GM21515 (cell line): ENCODE results near the gene IGLL1.
"Not testable (repeated sequence)": the region's sequence is repeated elsewhere in the genome, so short reads cannot be mapped to it uniquely, and the experiment has no call there.

Experiments used
- ATAC-seq: cut with Tn5 transposase; IDR thresholded peaks from one replicate; pipeline ENCODE4 v1.9.1; 2021; ENCODE audit not compliant: unreplicated experiment

Gene IGLL1

GRCh38 chr22:23542933-23543332 is 37.2 kb downstream of the IGLL1 start:
- ATAC-seq: no peak

GRCh38 chr22:23542391-23542790 is 37.7 kb downstream of the IGLL1 start:
- ATAC-seq: not testable (repeated sequence)

DNA sequence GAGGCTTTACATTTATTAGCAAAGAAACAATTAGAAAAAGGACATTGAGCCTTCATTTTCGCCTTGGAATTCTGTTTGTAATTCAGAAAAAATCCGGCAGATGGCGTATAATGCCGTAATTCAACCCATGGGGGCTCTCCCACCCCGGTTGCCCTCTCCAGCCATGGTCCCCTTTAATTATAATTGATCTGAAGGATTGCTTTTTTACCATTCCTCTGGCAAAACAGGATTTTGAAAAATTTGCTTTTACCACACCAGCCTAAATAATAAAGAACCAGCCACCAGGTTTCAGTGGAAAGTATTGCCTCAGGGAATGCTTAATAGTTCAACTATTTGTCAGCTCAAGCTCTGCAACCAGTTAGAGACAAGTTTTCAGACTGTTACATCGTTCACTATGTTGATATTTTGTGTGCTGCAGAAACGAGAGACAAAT is 38.2 kb downstream of the IGLL1 start:
- not testable (repeated sequence) for ATAC-seq

GRCh38 chr22:23540837-23541236 is 39.3 kb downstream of the IGLL1 start:
- ATAC-seq: not testable (repeated sequence)

- ATAC-seq: not testable (repeated sequence)
Measured at GRCh38 chr22:23539839-23540198, 40.3 kb downstream of the IGLL1 start.

- ATAC-seq: peak; percentile 72
Measured at GRCh38 chr22:23539135-23539838, 40.8 kb downstream of the IGLL1 start.

GRCh38 chr22:23538696-23539030 is 41.4 kb downstream of the IGLL1 start:
- ATAC-seq: not testable (repeated sequence)

DNA sequence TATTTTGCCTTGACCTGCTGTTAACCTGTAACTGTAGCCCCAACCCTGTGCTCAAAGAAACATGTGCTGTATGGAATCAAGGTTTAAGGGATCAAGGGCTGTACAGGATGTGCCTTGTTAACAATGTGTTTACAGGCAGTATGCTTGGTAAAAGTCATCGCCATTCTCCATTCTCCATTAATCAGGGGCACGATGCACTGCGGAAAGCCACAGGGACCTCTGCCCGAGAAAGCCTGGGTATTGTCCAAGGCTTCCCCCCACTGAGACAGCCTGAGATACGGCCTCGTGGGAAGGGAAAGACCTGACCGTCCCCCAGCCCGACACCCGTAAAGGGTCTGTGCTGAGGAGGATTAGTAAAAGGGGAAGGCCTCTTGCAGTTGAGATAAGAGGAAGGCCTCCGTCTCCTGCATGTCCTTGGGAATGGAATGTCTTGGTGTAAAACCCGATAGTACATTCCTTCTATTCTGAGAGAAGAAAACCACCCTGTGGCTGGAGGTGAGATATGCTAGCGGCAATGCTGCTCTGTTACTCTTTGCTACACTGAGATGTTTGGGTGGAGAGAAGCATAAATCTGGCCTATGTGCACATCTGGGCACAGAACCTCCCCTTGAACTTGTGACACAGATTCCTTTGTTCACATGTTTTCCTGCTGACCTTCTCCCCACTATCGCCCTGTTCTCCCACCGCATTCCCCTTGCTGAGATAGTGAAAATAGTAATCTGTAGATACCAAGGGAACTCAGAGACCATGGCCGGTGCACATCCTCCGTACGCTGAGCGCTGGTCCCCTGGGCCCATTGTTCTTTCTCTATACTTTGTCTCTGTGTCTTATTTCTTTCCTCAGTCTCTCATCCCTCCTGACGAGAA is 42.0 kb downstream of the IGLL1 start:
- not testable (repeated sequence) for ATAC-seq

- ATAC-seq: no peak
Measured at GRCh38 chr22:23537416-23537815, 42.7 kb downstream of the IGLL1 start.

GRCh38 chr22:23536821-23537345 is 43.2 kb downstream of the IGLL1 start:
- no peak for ATAC-seq

- not testable (repeated sequence) for ATAC-seq
Measured at GRCh38 chr22:23535790-23536661, 44.1 kb downstream of the IGLL1 start.

- no peak for ATAC-seq
Measured at GRCh38 chr22:23534851-23535717, 45.0 kb downstream of the IGLL1 start.

DNA sequence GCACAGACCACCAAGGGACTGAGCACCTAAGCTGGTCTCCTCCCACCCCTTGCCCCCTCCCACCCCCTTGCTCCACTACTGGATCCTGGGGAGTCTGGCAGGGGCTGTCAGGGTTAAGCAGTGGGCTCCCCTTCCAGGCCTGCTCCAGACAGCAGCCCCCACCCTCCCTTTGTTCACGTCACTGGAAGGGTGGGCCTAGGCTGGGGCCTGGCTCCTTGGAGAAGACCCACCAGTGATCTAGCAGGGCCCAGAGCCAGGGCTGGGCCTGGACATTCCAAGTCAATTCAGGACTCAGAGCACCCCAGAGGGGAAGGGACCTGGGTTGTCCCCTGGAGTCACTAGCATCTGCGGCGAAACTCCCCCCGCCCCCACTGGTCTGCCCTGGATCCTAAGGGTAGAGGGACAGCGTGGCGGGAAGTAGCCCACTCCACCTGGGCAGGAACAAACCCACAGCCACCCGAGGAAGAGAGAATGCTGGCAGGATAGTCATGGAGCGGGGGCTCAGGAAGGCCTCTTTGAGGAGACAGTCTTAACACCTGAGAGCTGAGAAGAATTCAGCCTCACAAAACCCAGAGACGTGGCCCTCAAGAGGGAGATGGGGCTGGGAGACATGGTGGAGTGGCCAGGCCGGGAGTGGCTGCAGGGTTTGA is 45.8 kb downstream of the IGLL1 start:
- ATAC-seq: no peak

GRCh38 chr22:23533771-23534191 is 46.3 kb downstream of the IGLL1 start:
- no peak for ATAC-seq

GRCh38 chr22:23533328-23533762 is 46.7 kb downstream of the IGLL1 start:
- ATAC-seq: no peak

DNA sequence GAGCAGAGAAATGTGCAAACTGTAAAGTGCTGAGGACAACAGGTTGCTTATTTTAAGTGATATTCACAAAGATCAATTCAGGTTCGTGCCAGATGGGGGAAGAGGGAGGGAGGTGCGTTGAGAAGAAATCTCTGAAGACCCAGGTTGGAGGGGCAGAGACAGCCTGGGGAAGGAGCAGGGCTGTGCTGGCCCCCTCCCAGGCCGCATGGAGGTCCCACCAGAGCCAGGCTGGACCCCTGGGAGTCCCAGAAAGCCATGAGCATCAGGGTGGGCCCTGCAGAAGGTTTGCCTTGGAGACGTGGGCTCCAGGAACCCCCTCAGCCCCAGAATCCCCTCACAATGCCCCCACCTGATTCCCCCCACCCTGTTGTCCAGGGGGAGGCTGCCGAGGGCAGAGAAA is 47.4 kb downstream of the IGLL1 start:
- ATAC-seq: no peak

DNA sequence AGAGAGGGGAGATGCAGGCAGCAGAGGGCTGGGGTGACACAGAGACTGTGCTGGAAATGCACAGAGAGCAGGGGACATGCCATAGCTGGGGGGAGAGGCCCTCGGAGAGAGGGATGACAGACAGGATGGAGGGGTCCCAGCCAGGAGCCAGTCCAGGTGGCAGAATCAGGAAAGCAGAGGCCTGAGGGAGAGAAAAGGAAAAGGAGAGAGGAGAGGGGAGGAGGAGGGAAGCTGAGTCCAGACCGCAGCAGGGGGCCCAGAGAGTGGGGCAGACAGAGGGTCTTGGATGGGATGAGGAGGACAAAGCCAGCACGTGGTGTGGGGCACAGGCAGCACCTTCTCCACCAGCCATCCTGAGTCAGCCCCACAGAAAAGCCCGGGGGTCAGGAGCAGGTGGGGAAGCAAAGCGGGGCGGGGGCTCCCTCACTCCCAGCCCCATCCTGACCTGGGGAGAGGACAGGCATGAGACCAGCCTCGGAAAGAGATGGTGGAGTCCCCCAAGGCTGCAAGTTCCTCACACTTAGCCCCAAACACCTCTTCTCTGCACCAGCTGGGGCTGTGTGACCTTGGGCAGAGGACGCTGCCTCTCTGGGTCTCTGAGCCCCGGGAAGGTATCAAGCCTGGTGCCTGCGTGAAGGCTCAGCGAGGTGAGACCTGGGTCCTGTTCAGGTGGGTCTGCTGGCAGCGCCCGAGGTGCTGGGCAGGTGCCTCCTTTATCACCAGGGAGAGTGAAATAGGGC is 48.0 kb downstream of the IGLL1 start:
- ATAC-seq: no peak

DNA sequence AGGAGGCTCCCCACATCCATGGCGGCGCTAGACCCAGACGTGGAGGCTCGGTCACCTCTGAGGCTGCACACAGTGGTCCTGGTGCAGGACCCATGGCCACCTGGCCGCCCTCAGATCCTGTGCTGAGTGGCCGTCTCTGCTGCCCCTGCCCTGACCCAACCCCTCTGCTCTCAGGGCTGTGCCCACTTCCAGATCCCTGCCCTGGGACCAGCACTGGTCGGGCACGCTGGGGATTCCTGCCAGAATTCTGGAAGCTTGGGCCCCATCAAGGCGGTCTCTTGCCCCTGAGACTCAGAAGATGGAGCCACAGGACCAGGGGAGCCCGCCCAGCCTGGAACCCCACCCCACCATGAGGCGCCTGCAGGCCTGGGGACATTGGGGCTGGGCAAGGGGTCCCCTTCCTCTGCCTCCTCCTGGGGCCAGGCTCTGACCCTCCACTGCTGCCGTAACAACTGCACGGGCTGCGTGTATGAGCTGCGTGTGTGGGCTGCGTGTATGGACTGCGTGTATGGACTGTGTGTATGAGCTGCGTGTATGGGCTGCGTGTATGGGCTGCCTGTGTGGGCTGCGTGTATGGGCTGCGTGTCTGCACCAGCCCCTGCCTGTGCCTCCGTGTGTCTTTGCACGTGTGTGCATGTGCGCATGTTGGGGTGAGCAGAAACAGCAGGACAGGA is 48.7 kb downstream of the IGLL1 start:
- no peak for ATAC-seq
